ENCODE data around the gene TMEM132D. TPM values are rescaled to one million over a fixed set of nuclear protein-coding genes. Genes with fewer than 3 reads are reported as not detected.

The TMEM132D gene
- total and polyA plus RNA-seq, 3 donors from 2014 or later: 0.44 to 0.50 (median 0.47) TPM

GRCh38 chr12:129861951-129862350 is 41.9 kb downstream of the TMEM132D start:
- H3K36me3 ChIP-seq (ENCODE audit: low read depth, missing control alignments): no peaks in the 10 kb centered on the region
- TF ChIP-seq POLR2A (IDR thresholded peaks at IDR 0.05) (no peak), CTCF (IDR thresholded peaks at IDR 0.05) (no peak)
- H3K4me1 ChIP-seq: no peaks in the 10 kb centered on the region
- H3K9me3 ChIP-seq: no peaks in the 10 kb centered on the region
- intact Hi-C loops (cut with DNase I; ENCODE audit: low total_unique reads): no loop called here
- no peak for DNase-seq
- no peak overlapping the region for H3K27ac ChIP-seq
- 72 to 77% methylated on average over 2 of the region's 2 CpGs for WGBS, 2 donors
- no peaks in the 10 kb centered on the region for H3K27me3 ChIP-seq
- no peak overlapping the region for H3K4me3 ChIP-seq

GRCh38 chr12:129854591-129854990 is 49.2 kb downstream of the TMEM132D start:
- Histone ChIP-seq H3K4me1 (no peaks in the 10 kb centered on the region), H3K27me3 (no peaks in the 10 kb centered on the region), H3K27ac (no peak overlapping the region), H3K4me3 (no peak overlapping the region), H3K9me3 (no peaks in the 10 kb centered on the region), H3K36me3 (ENCODE audit: low read depth, missing control alignments) (no peaks in the 10 kb centered on the region)
- no peak for TF ChIP-seq POLR2A (IDR thresholded peaks at IDR 0.05)
- no peak for TF ChIP-seq CTCF (IDR thresholded peaks at IDR 0.05)
- DNase-seq: no peak
- intact Hi-C loops (cut with DNase I; ENCODE audit: low total_unique reads): no loop called here
- 26 to 30% methylated on average over 6 of the region's 6 CpGs for WGBS, 2 donors

- intact Hi-C loops (cut with DNase I; ENCODE audit: low total_unique reads): no loop called here
- no peaks in the 10 kb centered on the region for H3K27me3 ChIP-seq
- TF ChIP-seq CTCF (IDR thresholded peaks at IDR 0.05): no peak
- TF ChIP-seq POLR2A (IDR thresholded peaks at IDR 0.05): no peak
- H3K4me1 ChIP-seq: no peaks in the 10 kb centered on the region
- H3K4me3 ChIP-seq: no peak overlapping the region
- H3K36me3 ChIP-seq (ENCODE audit: low read depth, missing control alignments): no peaks in the 10 kb centered on the region
- no peak for DNase-seq
- WGBS, 2 donors: 88 to 97% methylated on average over 3 of the region's 3 CpGs
- no peak overlapping the region for H3K27ac ChIP-seq
- H3K9me3 ChIP-seq: no peaks in the 10 kb centered on the region
Measured at GRCh38 chr12:129851296-129851695, 52.5 kb downstream of the TMEM132D start.

- Histone ChIP-seq H3K27me3 (no peaks in the 10 kb centered on the region), H3K4me1 (no peaks in the 10 kb centered on the region), H3K27ac (no peak overlapping the region), H3K36me3 (ENCODE audit: low read depth, missing control alignments) (no peaks in the 10 kb centered on the region), H3K9me3 (no peaks in the 10 kb centered on the region), H3K4me3 (no peak overlapping the region)
- intact Hi-C loops (cut with DNase I; ENCODE audit: low total_unique reads): no loop called here
- no peak for DNase-seq
- WGBS, 2 donors: 84 to 95% methylated on average over 4 of the region's 4 CpGs
- TF ChIP-seq CTCF (IDR thresholded peaks at IDR 0.05) (no peak), POLR2A (IDR thresholded peaks at IDR 0.05) (no peak)
Measured at GRCh38 chr12:129848876-129849275, 54.9 kb downstream of the TMEM132D start.

GRCh38 chr12:129847063-129847462 is 56.8 kb downstream of the TMEM132D start:
- Histone ChIP-seq H3K4me1 (no peaks in the 10 kb centered on the region), H3K9me3 (no peaks in the 10 kb centered on the region), H3K36me3 (ENCODE audit: low read depth, missing control alignments) (no peaks in the 10 kb centered on the region), H3K27me3 (no peaks in the 10 kb centered on the region), H3K4me3 (no peak overlapping the region), H3K27ac (no peak overlapping the region)
- intact Hi-C loops (cut with DNase I; ENCODE audit: low total_unique reads): no loop called here
- WGBS, 2 donors: 45 to 64% methylated on average over 1 of the region's 1 CpG
- TF ChIP-seq CTCF (IDR thresholded peaks at IDR 0.05) (no peak), POLR2A (IDR thresholded peaks at IDR 0.05) (no peak)
- no peak for DNase-seq
